HG03469 (cell line): ENCODE measurements around the gene ERFL.

Source experiments
- ATAC-seq: cut with Tn5 transposase; IDR thresholded peaks from one replicate; pipeline ENCODE4 v1.9.1; 2021; ENCODE audit warnings: mild to moderate bottlenecking, moderate library complexity, moderate number of reproducible peaks; ENCODE audit not compliant: unreplicated experiment

ERFL gene

GRCh38 chr19:41901707-41902360, 26.4 kb downstream of the ERFL start:
- ATAC-seq = no peak

- no peak for ATAC-seq
Measured at GRCh38 chr19:41898235-41898634, 30.0 kb downstream of the ERFL start.

- no peak for ATAC-seq
Measured at GRCh38 chr19:41897820-41898219, 30.4 kb downstream of the ERFL start.

- ATAC-seq = no peak
Measured at GRCh38 chr19:41897181-41897580, 31.1 kb downstream of the ERFL start.

- ATAC-seq = no peak
Measured at GRCh38 chr19:41896581-41896942, 31.7 kb downstream of the ERFL start.

- ATAC-seq = no peak
Measured at GRCh38 chr19:41895745-41896580, 32.3 kb downstream of the ERFL start.

GRCh38 chr19:41894350-41894749, 33.9 kb downstream of the ERFL start:
- ATAC-seq = no peak

- ATAC-seq = no peak
Measured at GRCh38 chr19:41893899-41894298, 34.4 kb downstream of the ERFL start.

- no peak for ATAC-seq
Measured at GRCh38 chr19:41892173-41892902, 35.9 kb downstream of the ERFL start.

- no peak for ATAC-seq
Measured at GRCh38 chr19:41890936-41891335, 37.3 kb downstream of the ERFL start.

GRCh38 chr19:41889896-41890295, 38.4 kb downstream of the ERFL start:
- no peak for ATAC-seq

- ATAC-seq = no peak
Measured at GRCh38 chr19:41888926-41889325, 39.3 kb downstream of the ERFL start.

GRCh38 chr19:41887711-41888382, 40.4 kb downstream of the ERFL start:
- ATAC-seq = no peak

- no peak for ATAC-seq
Measured at GRCh38 chr19:41886761-41887710, 41.2 kb downstream of the ERFL start.

GRCh38 chr19:41883821-41884733, 44.2 kb downstream of the ERFL start:
- peak; percentile 57 for ATAC-seq

GRCh38 chr19:41883463-41883820, 44.8 kb downstream of the ERFL start:
- no peak for ATAC-seq

- no peak for ATAC-seq
Measured at GRCh38 chr19:41882568-41883462, 45.4 kb downstream of the ERFL start, which contains the start of gene ARHGEF1. TSS of gene ARHGEF1 (plus strand) at chr19:41883184. CDS start at chr19:41888083, 4,899 bp downstream.

- no peak for ATAC-seq
Measured at GRCh38 chr19:41880329-41880708, 47.9 kb downstream of the ERFL start.
